ENCODE results near the gene ZNF862.

- TF ChIP-seq CTCF (conservative IDR thresholded peaks at IDR 0.05; ENCODE audit: low read length) (no peak), EZH2phosphoT487 (IDR thresholded peaks at IDR 0.05; ENCODE audit: borderline replicate concordance) (no peak)
Observed at GRCh38 chr7:149823631-149824199, 14.5 kb upstream of the ZNF862 start.
